ENCODE data around the gene RAB40A.

The RAB40A gene

DNA sequence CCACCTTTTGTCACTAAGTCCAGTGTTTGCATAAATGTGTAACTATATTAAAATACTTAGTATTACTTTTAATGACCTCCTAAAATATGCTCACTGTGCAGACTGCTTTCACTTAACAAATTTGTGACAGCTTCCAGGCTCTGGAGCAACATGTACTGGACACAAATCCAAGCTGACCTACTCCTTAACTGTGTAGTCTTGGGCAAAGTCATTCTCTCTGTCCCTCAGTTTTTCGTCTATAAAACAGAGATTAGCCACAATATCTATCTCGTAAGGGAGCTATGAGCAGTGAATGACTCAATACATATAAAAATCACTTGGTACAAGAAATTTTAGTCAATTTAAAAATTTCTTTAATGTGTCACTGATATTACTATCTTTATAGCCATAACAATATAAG is 20.4 kb upstream of the RAB40A start:
- TF ChIP-seq NFIC (IDR thresholded peaks at IDR 0.05) = no peak
- TF ChIP-seq TCF12 (IDR thresholded peaks at IDR 0.05; ENCODE audit: low read depth) = no peak
- no peak for TF ChIP-seq CREB1 (IDR thresholded peaks at IDR 0.05; ENCODE audit: low read depth)
- no peak for TF ChIP-seq ZBTB7A (IDR thresholded peaks at IDR 0.05; ENCODE audit: low read depth)
- TF ChIP-seq, protein P1, sequence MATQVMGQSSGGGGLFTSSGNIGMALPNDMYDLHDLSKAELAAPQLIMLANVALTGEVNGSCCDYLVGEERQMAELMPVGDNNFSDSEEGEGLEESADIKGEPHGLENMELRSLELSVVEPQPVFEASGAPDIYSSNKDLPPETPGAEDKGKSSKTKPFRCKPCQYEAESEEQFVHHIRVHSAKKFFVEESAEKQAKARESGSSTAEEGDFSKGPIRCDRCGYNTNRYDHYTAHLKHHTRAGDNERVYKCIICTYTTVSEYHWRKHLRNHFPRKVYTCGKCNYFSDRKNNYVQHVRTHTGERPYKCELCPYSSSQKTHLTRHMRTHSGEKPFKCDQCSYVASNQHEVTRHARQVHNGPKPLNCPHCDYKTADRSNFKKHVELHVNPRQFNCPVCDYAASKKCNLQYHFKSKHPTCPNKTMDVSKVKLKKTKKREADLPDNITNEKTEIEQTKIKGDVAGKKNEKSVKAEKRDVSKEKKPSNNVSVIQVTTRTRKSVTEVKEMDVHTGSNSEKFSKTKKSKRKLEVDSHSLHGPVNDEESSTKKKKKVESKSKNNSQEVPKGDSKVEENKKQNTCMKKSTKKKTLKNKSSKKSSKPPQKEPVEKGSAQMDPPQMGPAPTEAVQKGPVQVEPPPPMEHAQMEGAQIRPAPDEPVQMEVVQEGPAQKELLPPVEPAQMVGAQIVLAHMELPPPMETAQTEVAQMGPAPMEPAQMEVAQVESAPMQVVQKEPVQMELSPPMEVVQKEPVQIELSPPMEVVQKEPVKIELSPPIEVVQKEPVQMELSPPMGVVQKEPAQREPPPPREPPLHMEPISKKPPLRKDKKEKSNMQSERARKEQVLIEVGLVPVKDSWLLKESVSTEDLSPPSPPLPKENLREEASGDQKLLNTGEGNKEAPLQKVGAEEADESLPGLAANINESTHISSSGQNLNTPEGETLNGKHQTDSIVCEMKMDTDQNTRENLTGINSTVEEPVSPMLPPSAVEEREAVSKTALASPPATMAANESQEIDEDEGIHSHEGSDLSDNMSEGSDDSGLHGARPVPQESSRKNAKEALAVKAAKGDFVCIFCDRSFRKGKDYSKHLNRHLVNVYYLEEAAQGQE (IDR thresholded peaks at IDR 0.05; ENCODE audit: low read depth) = no peak
- TF ChIP-seq TEAD4 (IDR thresholded peaks at IDR 0.05) = no peak
- TF ChIP-seq EGR1 (IDR thresholded peaks at IDR 0.05) = no peak
- TF ChIP-seq, protein P2, sequence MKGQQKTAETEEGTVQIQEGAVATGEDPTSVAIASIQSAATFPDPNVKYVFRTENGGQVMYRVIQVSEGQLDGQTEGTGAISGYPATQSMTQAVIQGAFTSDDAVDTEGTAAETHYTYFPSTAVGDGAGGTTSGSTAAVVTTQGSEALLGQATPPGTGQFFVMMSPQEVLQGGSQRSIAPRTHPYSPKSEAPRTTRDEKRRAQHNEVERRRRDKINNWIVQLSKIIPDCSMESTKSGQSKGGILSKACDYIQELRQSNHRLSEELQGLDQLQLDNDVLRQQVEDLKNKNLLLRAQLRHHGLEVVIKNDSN (IDR thresholded peaks at IDR 0.05) = no peak

GRCh38 chrX:103538728-103539127 is 19.4 kb upstream of the RAB40A start:
- no peak for TF ChIP-seq EP300 (IDR thresholded peaks at IDR 0.05; ENCODE audit: borderline replicate concordance)
- TF ChIP-seq NFIC (IDR thresholded peaks at IDR 0.05) = no peak
- TF ChIP-seq YY1 (IDR thresholded peaks at IDR 0.05; ENCODE audit: low read depth) = no peak
- TF ChIP-seq CEBPB (IDR thresholded peaks at IDR 0.05) = no peak
- TF ChIP-seq EGR1 (IDR thresholded peaks at IDR 0.05) = no peak
- TF ChIP-seq TAF1 (IDR thresholded peaks at IDR 0.05; ENCODE audit: low read depth) = no peak
- TF ChIP-seq ZBTB7A (IDR thresholded peaks at IDR 0.05; ENCODE audit: low read depth) = no peak
- TF ChIP-seq, protein P3, sequence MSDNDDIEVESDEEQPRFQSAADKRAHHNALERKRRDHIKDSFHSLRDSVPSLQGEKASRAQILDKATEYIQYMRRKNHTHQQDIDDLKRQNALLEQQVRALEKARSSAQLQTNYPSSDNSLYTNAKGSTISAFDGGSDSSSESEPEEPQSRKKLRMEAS (IDR thresholded peaks at IDR 0.05) = no peak
- TF ChIP-seq TEAD4 (IDR thresholded peaks at IDR 0.05) = no peak
- TF ChIP-seq TCF12 (IDR thresholded peaks at IDR 0.05; ENCODE audit: low read depth) = no peak
- TF ChIP-seq, protein P2 (IDR thresholded peaks at IDR 0.05) = no peak
- TF ChIP-seq, protein P1 (IDR thresholded peaks at IDR 0.05; ENCODE audit: low read depth) = no peak
- TF ChIP-seq FOXM1 (IDR thresholded peaks at IDR 0.05; ENCODE audit: borderline replicate concordance, low read depth) = no peak
- TF ChIP-seq CREB1 (IDR thresholded peaks at IDR 0.05; ENCODE audit: low read depth) = no peak
- no peak for TF ChIP-seq RAD21 (IDR thresholded peaks at IDR 0.05; ENCODE audit: low read depth)

DNA sequence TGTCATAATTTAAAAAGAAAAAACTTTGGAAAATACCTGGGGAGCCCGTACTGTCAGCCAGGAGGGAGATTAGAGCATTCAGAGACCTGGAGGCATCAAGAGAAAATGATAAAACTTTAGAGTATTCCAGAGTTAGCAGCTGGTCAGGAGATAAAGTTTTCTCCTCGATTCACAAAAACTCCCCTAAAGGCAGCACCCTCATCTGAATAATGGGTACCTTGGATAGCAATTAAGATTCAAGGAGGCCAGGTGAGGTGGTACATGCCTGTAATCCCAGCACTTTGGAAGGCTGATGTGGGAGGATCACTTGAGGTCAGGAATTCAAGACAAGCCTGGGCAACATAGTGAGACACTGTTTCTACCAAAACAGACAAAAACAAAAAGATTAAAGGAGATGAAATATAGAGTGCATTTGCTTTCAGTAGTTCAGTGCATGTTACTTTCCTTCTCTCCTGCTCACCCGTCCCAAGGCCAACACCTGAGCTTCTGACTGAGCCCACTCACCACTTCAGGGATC is 18.6 kb upstream of the RAB40A start:
- TF ChIP-seq ZBTB7A (IDR thresholded peaks at IDR 0.05; ENCODE audit: low read depth) (no peak), YY1 (IDR thresholded peaks at IDR 0.05; ENCODE audit: low read depth) (no peak), FOXM1 (IDR thresholded peaks at IDR 0.05; ENCODE audit: borderline replicate concordance, low read depth) (no peak), RAD21 (IDR thresholded peaks at IDR 0.05; ENCODE audit: low read depth) (no peak), CREB1 (IDR thresholded peaks at IDR 0.05; ENCODE audit: low read depth) (no peak), NFIC (IDR thresholded peaks at IDR 0.05) (no peak), EGR1 (IDR thresholded peaks at IDR 0.05) (no peak), TCF12 (IDR thresholded peaks at IDR 0.05; ENCODE audit: low read depth) (no peak), TAF1 (IDR thresholded peaks at IDR 0.05; ENCODE audit: low read depth) (no peak), EP300 (IDR thresholded peaks at IDR 0.05; ENCODE audit: borderline replicate concordance) (no peak), TEAD4 (IDR thresholded peaks at IDR 0.05) (no peak), CEBPB (IDR thresholded peaks at IDR 0.05) (no peak)
- TF ChIP-seq, protein P2 (IDR thresholded peaks at IDR 0.05) = no peak
- TF ChIP-seq, protein P1 (IDR thresholded peaks at IDR 0.05; ENCODE audit: low read depth) = no peak
- TF ChIP-seq, protein P3 (IDR thresholded peaks at IDR 0.05) = no peak

DNA sequence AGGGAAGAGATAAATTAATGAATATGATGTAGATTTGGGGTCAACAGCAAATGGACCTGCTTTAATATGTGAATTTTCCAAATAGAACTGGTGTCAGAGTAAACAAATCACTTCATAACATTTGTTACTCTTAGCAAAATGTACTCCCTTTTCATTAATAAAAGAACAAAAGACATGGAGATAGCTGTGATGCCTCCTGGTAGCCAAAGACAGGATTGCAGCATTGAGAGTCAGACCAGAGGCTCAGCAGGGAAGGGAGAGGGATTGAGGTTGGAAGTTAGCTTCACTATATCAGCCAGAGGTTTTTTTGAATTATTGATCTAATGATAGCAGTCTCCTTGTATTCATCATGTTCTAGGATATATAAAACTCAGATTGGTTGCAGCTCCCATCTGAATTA is 17.4 kb upstream of the RAB40A start:
- no peak for TF ChIP-seq CREB1 (IDR thresholded peaks at IDR 0.05; ENCODE audit: low read depth)
